ENCODE measurements around the gene LYST. TPM values are rescaled to one million over a fixed set of nuclear protein-coding genes. Genes with fewer than 3 reads are reported as not detected.

Gene LYST
- total RNA-seq, 4 donors from 2014 or later = 12.3 to 36.6 (median 21.0) TPM

GRCh38 chr1:235745503-235746136 is 121.1 kb downstream of the LYST start:
- H3K4me1 ChIP-seq = no peaks in the 10 kb centered on the region
- no peak for DNase-seq
- no peaks in the 10 kb centered on the region for H3K9me3 ChIP-seq
- TF ChIP-seq POLR2A (IDR thresholded peaks at IDR 0.05) (no peak), CTCF (IDR thresholded peaks at IDR 0.05) (no peak)
- no peak overlapping the region for H3K4me3 ChIP-seq
- no peak overlapping the region for H3K27ac ChIP-seq
- H3K36me3 ChIP-seq = peaks cover 0 to 96% (median 6%) of the 10 kb centered on the region in 3 donors
- 78 to 89% methylated on average over 4 of the region's 4 CpGs for WGBS, 2 donors
- intact Hi-C loops (cut with DNase I) = no loop called here
- no peaks in the 10 kb centered on the region for H3K27me3 ChIP-seq

GRCh38 chr1:235742914-235743599 is 123.6 kb downstream of the LYST start:
- TF ChIP-seq CTCF (IDR thresholded peaks at IDR 0.05) (no peak), POLR2A (IDR thresholded peaks at IDR 0.05) (no peak)
- H3K27ac ChIP-seq = no peak overlapping the region
- H3K27me3 ChIP-seq = no peaks in the 10 kb centered on the region
- DNase-seq = no peak
- peaks cover 0 to 96% (median 6%) of the 10 kb centered on the region in 3 donors for H3K36me3 ChIP-seq
- H3K4me1 ChIP-seq = no peaks in the 10 kb centered on the region
- no peaks in the 10 kb centered on the region for H3K9me3 ChIP-seq
- 89 to 94% methylated on average over 5 of the region's 5 CpGs for WGBS, 2 donors
- no peak overlapping the region for H3K4me3 ChIP-seq
- intact Hi-C loops (cut with DNase I) = no loop called here

GRCh38 chr1:235741294-235741693 is 125.4 kb downstream of the LYST start:
- Histone ChIP-seq H3K27ac (no peak overlapping the region), H3K4me1 (no peaks in the 10 kb centered on the region), H3K27me3 (no peaks in the 10 kb centered on the region), H3K4me3 (no peak overlapping the region), H3K36me3 (peaks cover 0 to 90% (median 6%) of the 10 kb centered on the region in 3 donors), H3K9me3 (no peaks in the 10 kb centered on the region)
- DNase-seq = no peak
- TF ChIP-seq CTCF (IDR thresholded peaks at IDR 0.05) (no peak), POLR2A (IDR thresholded peaks at IDR 0.05) (no peak)
- WGBS, 2 donors = 76 to 79% methylated on average over 5 of the region's 5 CpGs
- intact Hi-C loops (cut with DNase I) = no loop called here

- DNase-seq = no peak
- intact Hi-C loops (cut with DNase I) = no loop called here
- H3K9me3 ChIP-seq = no peaks in the 10 kb centered on the region
- WGBS, 2 donors = 78 to 83% methylated on average over 6 of the region's 6 CpGs
- no peak overlapping the region for H3K27ac ChIP-seq
- no peaks in the 10 kb centered on the region for H3K4me1 ChIP-seq
- TF ChIP-seq POLR2A (IDR thresholded peaks at IDR 0.05) = no peak
- TF ChIP-seq CTCF (IDR thresholded peaks at IDR 0.05) = no peak
- H3K27me3 ChIP-seq = no peaks in the 10 kb centered on the region
- H3K4me3 ChIP-seq = no peak overlapping the region
- H3K36me3 ChIP-seq = peaks cover 0 to 73% (median 6%) of the 10 kb centered on the region in 3 donors
Observed at GRCh38 chr1:235739631-235740030, 127.1 kb downstream of the LYST start.

GRCh38 chr1:235739124-235739523 is 127.6 kb downstream of the LYST start:
- Histone ChIP-seq H3K4me1 (no peaks in the 10 kb centered on the region), H3K27me3 (no peaks in the 10 kb centered on the region), H3K4me3 (no peak overlapping the region), H3K27ac (no peak overlapping the region), H3K9me3 (no peaks in the 10 kb centered on the region), H3K36me3 (peaks cover 0 to 71% (median 6%) of the 10 kb centered on the region in 3 donors)
- TF ChIP-seq CTCF (IDR thresholded peaks at IDR 0.05) (no peak), POLR2A (IDR thresholded peaks at IDR 0.05) (no peak)
- intact Hi-C loops (cut with DNase I) = no loop called here
- 22 to 38% methylated on average over 1 of the region's 1 CpG for WGBS, 2 donors
- no peak for DNase-seq
